GM21526 (cell line): ENCODE results near the gene SLC27A1.
"Not testable (repeated sequence)": the region's sequence is repeated elsewhere in the genome, so short reads cannot be mapped to it uniquely, and the experiment has no call there.

Source experiments
- ATAC-seq: cut with Tn5 transposase; IDR thresholded peaks from one replicate; pipeline ENCODE4 v1.9.1; 2021; ENCODE audit warnings: moderate library complexity; ENCODE audit not compliant: unreplicated experiment, low FRiP score

Gene SLC27A1

GRCh38 chr19:17532557-17532956 is 62.2 kb downstream of the SLC27A1 start:
- ATAC-seq, result no peak

- ATAC-seq, result no peak
Observed at GRCh38 chr19:17534767-17535166, 64.4 kb downstream of the SLC27A1 start.

GRCh38 chr19:17536955-17537354 is 66.6 kb downstream of the SLC27A1 start:
- no peak for ATAC-seq

- ATAC-seq, result no peak
Observed at GRCh38 chr19:17538684-17539237, 68.4 kb downstream of the SLC27A1 start.

- peak; percentile 45 for ATAC-seq
Observed at GRCh38 chr19:17539238-17540117, 69.2 kb downstream of the SLC27A1 start.

GRCh38 chr19:17540174-17540573 is 69.8 kb downstream of the SLC27A1 start:
- no peak for ATAC-seq

- no peak for ATAC-seq
Observed at GRCh38 chr19:17541184-17541759, 70.9 kb downstream of the SLC27A1 start.

GRCh38 chr19:17542042-17542441 is 71.7 kb downstream of the SLC27A1 start:
- no peak for ATAC-seq

- no peak for ATAC-seq
Observed at GRCh38 chr19:17542793-17543582, 72.7 kb downstream of the SLC27A1 start.

- ATAC-seq, result no peak
Observed at GRCh38 chr19:17543986-17544385, 73.7 kb downstream of the SLC27A1 start.

- ATAC-seq, result no peak
Observed at GRCh38 chr19:17544418-17544817, 74.1 kb downstream of the SLC27A1 start.

GRCh38 chr19:17548145-17548544 is 77.8 kb downstream of the SLC27A1 start:
- ATAC-seq, result no peak

GRCh38 chr19:17549085-17549740 is 78.9 kb downstream of the SLC27A1 start:
- ATAC-seq, result no peak

GRCh38 chr19:17550076-17550667 is 79.8 kb downstream of the SLC27A1 start:
- ATAC-seq, result no peak

GRCh38 chr19:17552735-17553134 is 82.4 kb downstream of the SLC27A1 start:
- ATAC-seq, result not testable (repeated sequence)

GRCh38 chr19:17553256-17553655 is 82.9 kb downstream of the SLC27A1 start:
- no peak for ATAC-seq

- no peak for ATAC-seq
Observed at GRCh38 chr19:17554968-17555479, 84.7 kb downstream of the SLC27A1 start.

GRCh38 chr19:17555480-17555928 is 85.2 kb downstream of the SLC27A1 start, which contains the start of gene COLGALT1:
TSS of gene COLGALT1 (plus strand) at chr19:17555649. CDS start at chr19:17555714, 65 bp downstream.
- ATAC-seq, result peak; percentile 68
